ENCODE data around the gene CSNK1G1.

CSNK1G1 gene

DNA sequence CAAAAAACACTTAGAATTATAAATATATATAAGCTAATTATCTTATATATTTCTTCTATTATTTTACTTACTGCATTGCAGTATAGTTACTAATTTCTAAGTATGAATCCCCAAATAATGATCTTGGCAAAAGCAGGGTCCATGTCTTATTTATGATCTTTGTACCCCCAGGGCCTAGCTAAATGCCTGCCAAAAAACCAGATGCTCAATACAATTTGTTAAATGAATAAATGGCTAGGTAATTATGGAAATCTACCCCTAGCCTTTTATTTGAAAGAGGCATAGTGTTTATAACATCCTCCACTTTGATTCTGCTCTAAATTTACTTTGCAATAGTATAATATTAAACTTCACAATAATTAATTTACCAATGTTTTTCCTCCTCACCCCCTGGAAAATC is 69.5 kb downstream of the CSNK1G1 start:
- DNase-seq = no peak

DNA sequence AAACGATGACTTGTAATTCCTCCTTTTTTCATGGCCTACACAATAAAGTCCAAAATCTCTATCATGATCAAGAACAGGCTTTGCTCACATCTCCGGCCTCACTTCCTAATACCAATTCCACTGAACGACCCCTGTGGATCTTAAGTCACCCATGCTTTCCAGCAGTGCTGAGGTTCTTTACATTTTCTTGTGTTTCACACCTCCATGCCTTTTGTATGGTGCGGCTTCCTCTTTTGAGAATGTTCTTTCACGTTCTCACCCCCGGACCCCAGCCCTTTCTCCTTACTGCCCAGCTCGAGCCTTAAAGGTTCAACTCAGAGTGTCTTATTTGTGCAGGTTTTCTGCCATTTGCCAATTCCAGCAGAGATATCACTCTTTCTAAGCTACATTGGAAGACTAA is 70.1 kb downstream of the CSNK1G1 start:
- no peak for DNase-seq

DNA sequence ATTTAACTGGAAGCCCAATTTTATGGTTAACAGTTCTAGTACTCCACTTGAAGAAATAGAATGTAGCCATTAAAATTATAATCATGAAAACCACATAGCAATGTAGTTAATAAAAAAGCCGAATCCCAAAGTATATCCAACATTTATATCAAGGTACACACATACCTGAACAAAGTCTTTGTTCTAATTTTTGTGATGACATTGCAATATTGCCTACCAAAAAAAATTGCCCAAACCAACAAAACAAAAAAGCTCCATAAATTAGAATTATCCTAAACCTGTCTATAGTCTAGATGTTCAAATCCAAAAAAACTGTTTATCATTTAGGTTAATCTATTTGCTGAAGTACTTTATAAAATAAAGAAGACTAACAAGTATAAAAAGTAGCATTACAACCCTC is 70.8 kb downstream of the CSNK1G1 start:
- no peak for DNase-seq

DNA sequence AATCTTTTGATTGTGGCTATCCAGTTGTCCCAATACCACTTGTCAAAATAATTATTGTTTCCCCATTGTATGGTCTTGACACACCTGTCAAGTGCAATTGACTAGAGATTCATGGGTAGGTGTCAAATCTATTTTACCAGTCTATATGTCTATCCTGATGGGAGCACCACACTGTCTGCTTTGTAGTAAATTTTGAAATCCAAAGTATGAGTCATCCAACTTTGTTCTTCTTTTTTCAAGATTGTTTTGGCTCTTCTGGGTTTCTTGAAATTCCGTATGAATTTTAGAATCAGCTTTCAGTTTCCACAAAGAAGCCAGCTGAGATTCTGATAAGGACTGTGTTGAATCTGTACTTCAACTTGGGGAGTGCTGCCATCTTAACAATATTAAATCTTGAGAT is 71.9 kb downstream of the CSNK1G1 start:
- peak; percentile 91 to 93 for DNase-seq

DNA sequence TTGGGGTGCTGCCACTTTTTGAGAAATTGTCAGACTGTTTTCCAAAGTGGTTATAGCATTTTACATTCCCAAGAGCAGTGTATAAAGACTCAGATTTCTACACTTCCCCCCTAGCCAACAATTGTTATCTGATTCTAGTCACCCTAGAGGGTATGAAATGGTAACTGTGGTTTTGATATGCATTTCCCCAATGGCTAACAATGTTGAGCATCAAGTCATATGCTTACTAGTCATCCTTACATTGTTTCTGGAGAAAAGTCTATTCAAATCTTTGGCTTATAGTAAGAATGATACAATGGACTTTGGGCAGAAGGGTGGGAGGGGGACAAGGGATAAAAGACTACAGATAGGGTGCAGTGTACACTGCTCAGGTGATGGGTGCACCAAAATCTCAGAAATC is 73.3 kb downstream of the CSNK1G1 start:
- DNase-seq = peak; percentile 28 to 53

DNA sequence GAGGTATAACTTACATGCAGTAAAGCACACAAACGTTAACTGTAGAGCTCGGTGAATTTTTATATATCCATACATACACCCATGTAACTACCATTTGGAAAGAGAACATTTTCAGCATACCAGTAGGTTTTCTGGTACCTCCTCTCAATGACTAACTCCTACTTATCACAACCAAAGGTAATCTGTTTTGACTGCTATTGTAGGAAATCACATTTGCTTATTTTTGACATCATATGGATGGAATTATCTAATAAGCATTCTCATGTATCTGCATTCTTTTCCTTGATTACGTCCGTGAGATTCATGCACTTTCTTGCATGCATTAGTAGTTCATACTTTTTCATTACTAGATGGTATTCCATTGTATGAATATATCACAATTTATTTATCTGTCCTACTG is 76.8 kb downstream of the CSNK1G1 start:
- DNase-seq = no peak

DNA sequence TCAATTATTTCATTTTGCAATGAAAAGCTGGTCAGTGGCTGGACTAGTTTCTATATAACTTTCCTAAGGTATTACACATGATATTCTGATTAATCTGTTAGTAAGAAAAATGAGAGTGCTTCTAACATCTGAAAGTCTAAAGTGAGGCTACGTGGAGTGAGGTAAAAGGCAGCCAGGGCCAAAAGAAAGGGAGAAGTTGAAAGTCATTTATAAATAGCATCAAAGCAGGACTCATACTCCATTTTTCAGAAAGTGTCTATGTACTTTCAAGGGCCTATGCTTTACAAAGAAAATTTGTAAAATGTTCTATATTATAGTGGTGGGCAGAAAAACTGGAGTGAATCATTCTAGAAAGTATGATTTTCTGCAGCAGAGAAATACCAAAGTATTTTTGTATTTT is 80.0 kb downstream of the CSNK1G1 start:
- DNase-seq = no peak

DNA sequence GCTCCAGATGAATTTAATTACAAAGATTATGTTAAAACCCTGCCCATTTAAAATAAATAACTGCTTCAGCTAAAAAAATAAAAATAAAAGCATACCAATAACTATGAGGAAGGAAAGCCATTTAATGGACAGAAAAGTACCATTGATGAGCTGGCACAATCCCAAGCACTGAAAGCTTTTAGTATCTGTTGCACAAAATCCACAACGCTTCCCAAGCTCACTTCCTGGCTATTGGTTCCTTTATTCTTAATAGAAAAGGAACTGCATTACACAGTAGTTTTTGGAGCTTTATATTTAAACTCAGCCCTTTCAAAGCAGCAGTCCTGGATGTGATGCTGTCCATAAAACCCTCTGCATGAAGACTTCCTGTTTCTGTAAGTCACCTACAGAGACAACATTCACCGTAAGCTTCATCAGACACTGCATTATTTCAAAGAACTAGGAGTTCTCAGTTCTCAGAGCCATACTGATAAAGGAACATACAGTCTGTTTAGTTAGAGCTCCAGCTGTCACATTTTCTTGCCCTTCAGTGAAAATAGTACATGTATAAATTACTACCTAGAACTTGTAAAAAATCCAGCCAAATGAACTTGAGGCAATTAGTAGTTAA is 81.5 kb downstream of the CSNK1G1 start:
- peak; percentile 28 to 48 for DNase-seq

DNA sequence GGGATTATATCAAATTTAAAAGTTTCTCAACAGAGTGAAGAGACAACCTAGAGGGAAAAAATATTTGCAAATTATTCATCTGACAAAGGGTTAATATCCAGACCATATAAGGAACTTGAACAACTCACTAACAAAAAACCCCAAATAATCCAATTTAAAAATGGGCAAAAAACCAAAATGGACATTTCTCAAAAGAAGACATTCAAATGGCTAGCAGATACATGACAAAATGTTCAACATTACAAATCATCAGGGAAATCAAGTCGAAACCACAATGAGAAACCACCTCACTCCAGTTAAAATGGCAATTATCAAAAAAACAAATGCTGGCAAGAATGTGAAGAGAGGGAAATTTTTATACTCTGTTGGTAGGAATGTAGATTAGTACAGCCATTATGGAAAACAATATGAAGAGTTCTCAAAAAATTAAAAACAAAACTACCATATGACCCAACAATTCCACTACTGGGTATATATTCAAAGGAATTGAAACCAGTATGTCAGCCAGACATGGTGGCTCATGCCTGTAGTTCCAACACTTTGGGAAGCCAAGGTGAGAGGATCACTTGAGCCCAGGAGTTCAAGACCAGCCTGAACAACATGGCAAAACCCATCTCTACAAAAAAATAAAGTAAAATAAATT is 88.5 kb downstream of the CSNK1G1 start:
- DNase-seq = no peak

DNA sequence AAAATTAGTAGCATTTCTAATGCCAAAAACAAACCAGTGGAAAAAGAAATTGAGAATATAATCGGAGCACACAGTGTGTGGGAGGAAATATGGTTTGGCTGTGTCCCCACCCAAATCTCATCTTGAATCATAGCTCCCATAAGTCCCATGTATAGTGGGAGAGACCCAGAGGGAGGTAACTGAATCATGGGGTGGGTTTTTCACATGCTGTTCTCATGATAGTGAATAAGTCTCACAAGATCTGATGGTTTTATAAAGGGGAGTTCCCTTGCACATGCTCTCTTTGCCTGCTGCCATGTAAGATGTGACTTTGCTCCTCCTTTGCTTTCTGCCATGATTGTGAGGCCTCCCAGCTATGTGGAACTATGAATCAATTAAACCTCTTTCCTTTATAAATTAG is 90.8 kb downstream of the CSNK1G1 start:
- DNase-seq = peak; percentile 31 to 50

DNA sequence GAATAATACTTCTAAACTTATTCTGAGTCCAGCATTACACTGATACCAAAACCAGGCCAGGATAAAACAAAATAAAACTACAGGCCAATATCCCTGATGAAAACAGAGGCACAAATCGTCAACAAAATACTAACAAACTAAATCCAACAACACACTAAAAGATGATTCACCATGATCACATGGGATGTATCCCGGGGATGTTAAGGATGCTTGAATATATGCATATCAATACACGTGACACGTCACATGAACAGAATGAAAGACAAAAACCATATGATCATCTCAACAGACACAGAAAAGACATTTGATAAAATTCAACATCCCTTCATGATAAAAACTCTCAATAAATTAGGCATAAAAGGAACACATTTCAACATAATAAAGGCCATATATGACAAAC is 91.5 kb downstream of the CSNK1G1 start:
- no peak for DNase-seq

DNA sequence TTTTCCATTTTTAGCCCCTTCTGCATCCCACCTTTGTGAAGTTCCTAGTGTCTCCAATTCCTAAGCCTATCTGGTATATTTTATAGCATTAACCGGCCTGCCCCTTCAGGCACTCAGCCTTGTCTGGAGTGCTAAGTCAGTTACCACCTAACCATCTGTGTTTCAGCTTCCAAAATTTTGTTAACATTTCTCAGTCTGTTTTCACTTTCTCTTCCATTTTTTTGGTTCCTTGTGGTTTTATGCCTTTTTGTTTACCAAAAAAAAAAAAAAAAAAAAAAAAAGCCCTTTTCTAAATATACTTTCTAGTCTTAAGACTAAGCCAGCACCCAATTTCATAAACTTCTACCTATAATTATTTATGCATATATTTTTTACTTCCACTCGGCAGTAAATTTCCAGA is 92.4 kb downstream of the CSNK1G1 start:
- DNase-seq = no peak

DNA sequence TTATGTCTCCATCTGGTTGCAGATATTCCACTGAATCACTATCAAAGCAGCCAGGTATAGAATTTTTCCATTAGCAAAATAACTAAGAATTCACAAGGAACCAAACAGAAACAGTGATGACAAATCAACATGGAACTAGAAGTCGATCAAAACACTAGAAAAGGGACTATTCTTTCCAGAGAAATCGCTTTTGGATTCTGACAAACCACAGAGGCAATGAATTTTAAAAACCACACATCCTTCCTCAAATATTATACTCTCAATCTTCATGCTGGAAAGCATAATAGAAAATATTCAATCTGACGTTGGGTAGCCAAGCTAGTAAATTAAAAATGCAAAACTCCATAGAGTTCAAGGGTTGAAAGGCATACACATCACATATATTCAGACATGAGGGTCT is 99.9 kb downstream of the CSNK1G1 start:
- no peak for DNase-seq

DNA sequence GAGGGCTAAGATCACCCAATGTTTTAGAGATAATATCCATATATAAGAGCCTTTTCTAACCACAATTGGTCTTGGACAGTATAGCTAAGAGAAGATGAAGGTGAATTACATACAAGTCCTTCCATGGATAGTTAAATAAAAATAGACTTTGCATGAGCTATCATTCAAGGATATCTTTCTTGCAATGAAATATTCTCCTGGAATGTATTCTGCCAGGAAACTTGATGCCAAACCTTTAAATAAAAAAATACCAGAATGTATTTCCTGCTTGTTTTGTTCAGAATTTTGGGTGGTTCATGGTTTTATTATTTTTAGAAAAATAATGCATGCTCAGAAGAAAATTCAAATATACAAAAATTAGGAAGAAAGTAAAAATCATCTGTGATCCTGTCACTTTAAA is 104.3 kb downstream of the CSNK1G1 start:
- no peak for DNase-seq

DNA sequence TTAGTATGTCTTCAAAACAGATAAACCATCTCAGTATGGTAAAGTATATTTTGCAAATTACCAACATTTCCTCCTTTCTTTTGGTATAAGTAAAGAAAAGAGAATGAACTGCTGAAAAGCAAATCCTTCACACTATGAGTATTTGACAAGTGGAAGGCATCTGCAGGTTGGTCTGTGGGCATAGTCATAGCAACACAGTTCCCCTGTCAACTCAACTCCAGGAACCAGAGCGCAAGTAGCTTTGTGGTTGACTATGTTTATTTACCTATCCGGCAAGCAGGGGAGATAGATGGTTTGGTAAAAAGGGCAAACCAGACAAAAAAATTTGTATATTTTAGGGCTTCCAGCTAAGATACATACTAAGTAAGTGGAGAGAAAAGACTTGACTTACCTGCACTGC is 104.9 kb downstream of the CSNK1G1 start:
- DNase-seq = no peak

DNA sequence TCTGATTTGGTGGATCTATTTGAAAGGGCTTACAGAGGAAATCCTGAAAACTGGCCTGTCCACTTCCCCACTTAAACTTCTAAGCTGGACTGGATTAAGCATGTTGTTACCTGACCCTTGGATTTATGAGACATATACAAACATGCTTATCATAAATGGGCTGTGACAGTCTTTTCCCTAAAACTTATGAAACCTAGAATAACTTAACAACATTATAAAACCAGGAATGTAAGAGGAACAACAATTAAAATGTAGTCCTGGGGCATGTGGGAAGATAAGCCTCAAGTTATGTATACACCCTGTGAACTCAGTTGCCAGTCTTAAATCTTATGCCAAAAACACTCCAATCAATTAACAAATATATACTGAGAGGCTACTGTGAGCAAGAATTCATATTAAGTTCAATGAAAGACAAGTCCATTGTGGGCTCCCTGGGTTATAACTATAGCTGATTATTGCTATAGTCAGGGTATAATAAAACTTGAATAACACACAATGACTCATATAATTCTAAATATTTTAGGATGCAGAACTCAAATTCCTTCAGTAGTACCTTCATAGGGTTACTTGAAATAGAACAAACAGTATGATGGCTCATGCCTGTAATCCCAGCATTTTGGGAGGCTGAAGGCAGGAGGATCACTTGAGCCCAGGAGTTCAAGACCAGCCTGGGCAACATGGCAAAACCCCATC is 105.9 kb downstream of the CSNK1G1 start:
- no peak for DNase-seq

DNA sequence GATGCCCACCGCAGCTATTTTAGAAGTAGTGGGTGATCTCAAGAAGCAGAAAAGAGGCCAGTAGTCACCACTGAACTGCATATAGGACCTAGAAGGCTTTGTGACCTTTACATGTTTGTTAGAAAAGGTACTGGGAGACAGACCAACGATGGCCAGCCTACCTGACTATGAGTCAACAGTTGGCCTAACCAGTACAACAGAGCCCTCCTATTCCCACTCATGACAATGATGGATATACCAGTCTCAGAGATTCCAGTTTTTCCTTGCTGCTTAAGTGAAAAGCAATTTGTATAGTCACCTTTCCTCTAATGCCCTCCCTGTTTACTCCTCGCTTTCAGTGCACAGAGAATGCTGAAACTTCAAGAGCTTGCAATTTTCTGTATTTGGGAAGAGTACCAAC is 106.6 kb downstream of the CSNK1G1 start:
- DNase-seq = no peak

DNA sequence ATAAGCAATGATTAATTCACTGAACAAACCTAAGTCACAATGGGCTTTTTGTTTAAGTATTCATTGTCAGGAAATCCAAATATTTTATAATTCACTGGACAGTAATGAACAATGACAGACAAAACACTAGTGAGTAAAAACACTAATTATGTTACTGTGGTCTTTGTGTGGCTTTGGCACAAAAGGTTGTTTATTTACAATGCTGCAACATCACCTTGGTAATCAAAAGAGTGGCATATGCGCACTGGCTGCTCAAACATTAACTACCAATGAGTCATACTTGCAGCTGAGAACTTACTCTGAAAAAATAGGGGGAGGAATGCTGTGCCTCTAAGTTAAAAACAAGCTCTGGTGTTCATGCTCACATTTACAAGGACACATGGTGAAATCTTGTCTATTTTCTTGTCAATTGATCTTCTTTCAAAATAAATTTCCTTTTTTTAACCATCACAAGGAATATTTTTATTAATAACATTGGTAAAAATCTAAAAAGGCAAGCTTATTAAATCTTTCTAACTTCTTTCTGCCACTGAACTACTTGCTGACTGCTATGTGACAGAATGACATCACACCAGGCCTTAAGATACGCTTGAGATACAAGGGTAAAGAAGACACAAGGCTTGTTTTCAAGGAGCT is 107.9 kb downstream of the CSNK1G1 start:
- DNase-seq = peak; percentile 10 to 67

DNA sequence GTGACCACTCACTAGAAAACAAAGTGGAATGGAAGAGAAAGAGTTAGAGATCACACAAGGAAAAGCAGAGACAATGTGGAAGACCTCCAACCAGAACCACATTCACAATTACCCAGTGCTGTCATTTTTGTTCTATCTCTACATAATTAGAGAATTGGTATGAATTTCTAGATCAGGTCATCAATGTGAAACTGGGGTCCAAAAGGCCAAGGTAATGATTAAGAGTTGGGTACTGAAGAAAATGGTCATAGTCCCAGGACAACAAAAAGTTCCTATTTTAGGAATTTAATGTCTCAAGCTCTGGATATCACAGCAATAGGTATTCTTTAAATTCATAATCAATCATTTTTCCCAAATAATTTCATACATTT is 108.5 kb downstream of the CSNK1G1 start:
- DNase-seq = no peak

DNA sequence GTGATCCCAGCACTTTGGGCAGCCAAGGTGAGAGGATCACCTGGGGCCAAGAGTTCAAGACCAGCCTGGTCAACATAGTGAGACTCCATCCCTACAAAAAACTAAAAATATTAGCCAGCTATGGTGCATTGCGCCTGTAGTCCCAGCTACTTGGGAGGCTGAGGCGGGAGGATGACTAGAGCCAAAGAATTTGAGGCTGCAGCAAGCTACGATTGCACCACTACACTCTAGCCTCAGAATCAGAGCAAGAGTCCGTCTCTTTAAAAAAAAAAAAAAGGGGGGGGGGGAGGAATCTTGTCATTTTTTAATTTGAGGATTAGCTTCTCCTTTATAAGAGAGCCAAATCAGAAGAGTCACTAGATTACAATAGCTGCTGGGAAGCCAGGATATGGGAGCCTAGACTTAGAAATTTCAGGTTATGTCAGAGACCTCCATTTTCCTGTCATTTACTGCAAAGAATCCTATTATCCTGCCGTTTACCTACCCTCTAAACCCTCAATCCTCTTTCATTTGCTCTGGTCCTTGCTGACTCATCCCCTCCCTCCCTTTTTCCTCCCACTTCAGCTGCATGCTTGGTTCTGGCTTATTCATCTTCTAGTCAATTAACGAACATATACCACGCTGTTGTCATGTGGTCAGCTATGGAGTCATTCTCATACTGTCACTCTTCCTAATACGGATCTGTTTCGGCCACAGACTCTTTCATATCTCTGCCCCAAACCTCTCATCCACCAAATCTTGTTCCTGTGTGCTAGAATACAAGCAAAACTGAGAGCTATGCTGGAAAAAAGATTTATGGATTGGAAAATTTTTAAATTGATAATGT is 109.4 kb downstream of the CSNK1G1 start:
- peak; percentile 65 to 88 for DNase-seq

DNA sequence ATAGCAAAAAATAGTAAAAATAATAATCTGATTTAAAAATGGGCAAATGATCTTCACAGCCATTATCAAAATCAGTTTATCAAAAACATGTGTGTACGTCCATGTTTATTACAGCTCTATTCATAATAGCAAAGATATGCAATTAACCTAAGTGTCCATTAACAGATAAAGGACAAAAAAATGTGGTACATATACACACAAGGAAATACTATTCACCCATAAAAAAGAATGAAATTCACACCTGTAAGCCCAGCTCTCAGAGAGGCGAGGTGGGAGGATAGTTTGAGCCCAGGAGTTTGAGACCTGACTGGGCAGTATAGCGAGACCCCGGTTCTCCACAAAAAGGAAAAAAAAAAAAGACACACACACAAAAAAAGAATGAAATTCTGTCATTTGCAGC is 110.6 kb downstream of the CSNK1G1 start:
- no peak for DNase-seq

DNA sequence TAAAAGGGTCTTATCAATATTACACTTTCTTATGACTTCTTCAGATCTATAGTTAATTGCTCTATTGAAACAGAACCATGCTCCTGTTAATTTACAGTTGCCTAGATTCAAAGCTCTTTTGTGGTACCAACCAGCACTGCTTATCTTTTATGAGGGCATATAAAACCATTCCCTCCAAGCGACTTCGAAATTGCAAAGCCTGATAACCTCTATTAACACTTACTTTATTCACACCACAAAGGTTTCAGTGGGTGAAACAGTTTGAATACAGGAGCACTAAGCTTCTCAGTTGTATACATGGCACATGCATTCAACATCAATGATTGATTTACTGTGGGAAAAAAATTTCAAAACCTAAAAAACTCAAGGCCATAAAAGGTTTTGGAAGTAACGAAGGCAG is 118.3 kb downstream of the CSNK1G1 start:
- no peak for DNase-seq

Measured in inflammatory macrophage treated with lipopolysaccharide for 1 hour (primary cell).